Esophagus squamous epithelium (tissue), 5 donors: Measurements from ENCODE around the gene ATP5F1D. TPM values are rescaled to one million over a fixed set of nuclear protein-coding genes. Genes with fewer than 3 reads are reported as not detected.

Source experiments
- DNase-seq: peaks from one replicate; lab custom pipeline; 2025; lab: John Stamatoyannopoulos, UW
- H3K27ac ChIP-seq, 4 donors: fragments of 200-600 bp; sonication (generic); one replicate each; pipeline ENCODE4 v1.5.1; 2016 to 2019; ENCODE audit warnings: mild to moderate bottlenecking in 1 of 4
- H3K27me3 ChIP-seq, 4 donors: fragments of 200-600 bp; sonication (generic); 1 replicate in 3 of 4; 2 replicates in 1 of 4; pipeline versions ENCODE4 v1.5.1 to v1.6.0; 2017 to 2021; ENCODE audit warnings: antibody characterized with exemption in 1 of 4
- H3K36me3 ChIP-seq, 3 donors: fragments of 200-600 bp; sonication (generic); one replicate each; pipeline ENCODE4 v1.5.1; 2016 to 2019
- H3K4me1 ChIP-seq, 3 donors: fragments of 200-600 bp; sonication (generic); one replicate each; pipeline ENCODE4 v1.5.1; 2017 to 2019
- H3K4me3 ChIP-seq, 4 donors: fragments of 200-600 bp; sonication (generic); 1 replicate in 3 of 4; 2 replicates in 1 of 4; pipeline ENCODE4 v1.5.1; 2016 to 2019; ENCODE audit warnings: mild to moderate bottlenecking in 2 of 4, moderate library complexity in 1 of 4
- H3K9me3 ChIP-seq, 3 donors: fragments of 200-600 bp; sonication (generic); one replicate each; pipeline ENCODE4 v1.5.1; 2016 to 2019
- CTCF ChIP-seq, 6 experiments: fragments of 450-650 bp in 4 of 6; fragments of 200-600 bp in 2 of 6; sonication (generic) in 2 of 6; IDR thresholded peaks; one replicate each; pipeline ENCODE4 v1.5.1; 2016 to 2019; ENCODE audit warnings: antibody characterized with exemption in 6 of 6, mild to moderate bottlenecking in 4 of 6, moderate library complexity in 4 of 6
- POLR2A ChIP-seq, 4 donors: fragments of 450-650 bp; IDR thresholded peaks; one replicate each; pipeline ENCODE4 v1.6.1; 2017; ENCODE audit warnings: antibody characterized with exemption in 4 of 4, mild to moderate bottlenecking in 4 of 4, moderate library complexity in 3 of 4
- WGBS, 2 donors: methylation state at CpG; one replicate each; pipeline ENCODE4 v1.1.5; 2018; 5-methylcytosine and 5-hydroxymethylcytosine counted together
- intact Hi-C: fragments of 100-400 bp; cut with DNase I; formaldehyde crosslinking; loops from one replicate; pipeline ENCODE4 v1.15.0; 2022
- total RNA-seq, 4 donors: library from RNA; depleted of rRNA; stranded (reverse); fragments of >200 nt; gene quantifications; one replicate each; pipeline ENCODE4 v1.1.0, GENCODE V29; 2016
- donor health status: DM: yes; HTN: yes; CAD: no.

Gene ATP5F1D
- total RNA-seq, 4 donors from 2014 or later: 83.4 to 171 (median 132) TPM

GRCh38 chr19:1252221-1252820 lies 10.8 kb downstream of the ATP5F1D start:
- Histone ChIP-seq H3K36me3 (peaks cover 35 to 64% (median 38%) of the 10 kb centered on the region in 3 donors), H3K27ac (peak overlapping the region; percentile 98 to 100 (median 100)), H3K27me3 (no peaks in the 10 kb centered on the region), H3K9me3 (no peaks in the 10 kb centered on the region), H3K4me1 (peaks cover 50 to 79% (median 60%) of the 10 kb centered on the region in 3 donors), H3K4me3 (peak overlapping the region; percentile 73 to 98 (median 90))
- DNase-seq: peak; percentile 83
- TF ChIP-seq POLR2A (IDR thresholded peaks at IDR 0.05) (peak in 2 of 4 donors; percentile 26 to 30), CTCF (IDR thresholded peaks at IDR 0.05) (no peak)
- WGBS, 2 donors: 1 to 3% methylated on average over 11 to 16 of the region's 30 CpGs
- intact Hi-C loops: no loop called here

GRCh38 chr19:1252821-1253513 lies 11.4 kb downstream of the ATP5F1D start:
- Histone ChIP-seq H3K27ac (peak overlapping the region; percentile 98 to 100 (median 100)), H3K27me3 (no peaks in the 10 kb centered on the region), H3K4me3 (peak overlapping the region; percentile 73 to 98 (median 90)), H3K4me1 (peaks cover 50 to 79% (median 60%) of the 10 kb centered on the region in 3 donors), H3K9me3 (no peaks in the 10 kb centered on the region), H3K36me3 (peaks cover 35 to 70% (median 38%) of the 10 kb centered on the region in 3 donors)
- peak; percentile 81 for DNase-seq
- intact Hi-C loops: no loop called here
- peak in 2 of 6 experiments; percentile 15 to 34 for TF ChIP-seq CTCF (IDR thresholded peaks at IDR 0.05)
- TF ChIP-seq POLR2A (IDR thresholded peaks at IDR 0.05): peak in 1 of 4 donors; percentile 20
- WGBS, 2 donors: 0% methylated on average over 4 of the region's 26 CpGs; no CpG with 5 or more reads in 1 of the 2 donors

GRCh38 chr19:1253514-1254080 lies 12.0 kb downstream of the ATP5F1D start:
- peaks cover 54 to 80% (median 63%) of the 10 kb centered on the region in 3 donors for H3K4me1 ChIP-seq
- intact Hi-C loops: no loop called here

DNA sequence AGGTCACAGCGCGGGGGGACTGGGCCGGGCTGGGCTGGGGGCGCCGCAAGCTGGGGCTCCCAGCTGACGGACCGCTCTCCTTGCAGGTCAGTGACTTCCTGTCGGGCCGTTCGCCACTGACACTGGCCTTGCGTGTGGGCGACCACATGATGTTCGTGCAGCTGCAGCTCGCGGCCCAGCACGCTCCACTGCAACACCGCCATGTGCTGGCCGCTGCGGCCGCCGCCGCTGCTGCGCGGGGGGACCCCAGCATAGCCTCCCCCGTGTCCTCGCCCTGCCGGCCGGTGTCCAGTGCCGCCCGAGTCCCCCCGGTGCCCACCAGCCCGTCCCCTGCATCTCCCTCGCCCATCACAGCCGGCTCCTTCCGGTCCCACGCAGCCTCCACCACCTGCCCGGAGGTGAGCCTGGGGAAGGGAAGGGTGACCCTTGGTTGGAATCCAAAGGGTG lies 12.6 kb downstream of the ATP5F1D start:
- peaks cover 35 to 77% (median 38%) of the 10 kb centered on the region in 3 donors for H3K36me3 ChIP-seq
- H3K4me3 ChIP-seq: peak overlapping the region; percentile 9 to 94 (median 80)

More at GRCh38 chr19:1253514-1254080, 12.0 kb downstream of the ATP5F1D start:
- Histone ChIP-seq H3K36me3 (peaks cover 35 to 77% (median 38%) of the 10 kb centered on the region in 3 donors), H3K4me3 (peak overlapping the region; percentile 73 to 98 (median 90)), H3K27me3 (no peaks in the 10 kb centered on the region), H3K9me3 (no peaks in the 10 kb centered on the region), H3K27ac (peak overlapping the region; percentile 98 to 100 (median 100))
- TF ChIP-seq POLR2A (IDR thresholded peaks at IDR 0.05): no peak
- TF ChIP-seq CTCF (IDR thresholded peaks at IDR 0.05): no peak
- WGBS, 2 donors: 12 to 24% methylated on average over 4 to 11 of the region's 23 CpGs
- DNase-seq: no peak

More for the DNA sequence above, 12.6 kb downstream of the ATP5F1D start:
- Histone ChIP-seq H3K9me3 (no peaks in the 10 kb centered on the region), H3K27ac (peak overlapping the region; percentile 98 to 100 (median 100)), H3K4me1 (peaks cover 59 to 85% (median 68%) of the 10 kb centered on the region in 3 donors), H3K27me3 (no peaks in the 10 kb centered on the region)
- TF ChIP-seq POLR2A (IDR thresholded peaks at IDR 0.05) (no peak), CTCF (IDR thresholded peaks at IDR 0.05) (no peak)
- intact Hi-C loops: no loop called here
- 43 to 75% methylated on average over 12 to 13 of the region's 37 CpGs for WGBS, 2 donors
- no peak for DNase-seq
